NB4 (cell line): Measurements from ENCODE around the gene MPRIP.

Experiments
- DNase-seq: peaks from one replicate; pipeline ENCODE4 v3.0.0; 2010; ENCODE audit warnings: low read depth
- H3K4me3 ChIP-seq: one replicate; pipeline ENCODE4 v1.5.1; 2011; ENCODE audit warnings: mild to moderate bottlenecking, low read depth, low read length, moderate library complexity
- CTCF ChIP-seq: IDR thresholded peaks from one replicate; pipeline ENCODE4 v1.5.1; 2012; ENCODE audit warnings: low read depth, low read length
- MYC ChIP-seq: IDR thresholded peaks from 2 replicates; pipeline ENCODE4 v1.6.1; 2011; ENCODE audit warnings: low read depth, low read length
- POLR2A ChIP-seq: IDR thresholded peaks from 2 replicates; pipeline ENCODE4 v1.6.1; 2011; ENCODE audit warnings: mild to moderate bottlenecking; ENCODE audit not compliant: insufficient read length; ENCODE audit errors: extremely low read depth
- TF ChIP-seq, protein P1 (sequence below): IDR thresholded peaks from 2 replicates; pipeline ENCODE4 v1.6.1; 2011; ENCODE audit warnings: low read depth, low read length

The MPRIP gene

GRCh38 chr17:17024778-17025300 lies 17.4 kb upstream of the MPRIP start:
- TF ChIP-seq, protein P1, sequence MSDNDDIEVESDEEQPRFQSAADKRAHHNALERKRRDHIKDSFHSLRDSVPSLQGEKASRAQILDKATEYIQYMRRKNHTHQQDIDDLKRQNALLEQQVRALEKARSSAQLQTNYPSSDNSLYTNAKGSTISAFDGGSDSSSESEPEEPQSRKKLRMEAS, result no peak
- no peak for DNase-seq
- no peak overlapping the region for H3K4me3 ChIP-seq

DNA sequence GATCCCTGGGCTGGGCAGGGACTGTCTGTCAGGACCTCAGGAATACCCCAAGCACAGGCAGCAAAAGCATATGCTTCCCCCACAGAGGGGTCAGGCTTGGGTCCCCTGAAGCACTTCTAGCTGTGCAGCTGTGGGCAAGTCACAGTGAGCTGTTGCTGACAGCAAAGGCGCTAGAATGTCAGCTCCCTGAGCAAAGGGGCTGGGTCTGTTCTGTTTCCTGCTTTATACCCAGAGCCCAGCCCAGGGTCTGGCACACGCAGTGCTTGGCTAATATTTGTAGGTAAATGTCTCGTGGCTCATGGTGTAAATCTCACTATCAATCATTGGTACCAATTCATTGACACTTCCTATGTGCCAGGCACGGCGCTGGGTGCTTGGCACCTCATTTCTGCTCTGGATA lies 16.6 kb upstream of the MPRIP start:
- no peak overlapping the region for H3K4me3 ChIP-seq
- DNase-seq, result no peak
- no peak for TF ChIP-seq CTCF
- TF ChIP-seq, protein P1, result no peak
- no peak for TF ChIP-seq POLR2A
- TF ChIP-seq MYC, result no peak

DNA sequence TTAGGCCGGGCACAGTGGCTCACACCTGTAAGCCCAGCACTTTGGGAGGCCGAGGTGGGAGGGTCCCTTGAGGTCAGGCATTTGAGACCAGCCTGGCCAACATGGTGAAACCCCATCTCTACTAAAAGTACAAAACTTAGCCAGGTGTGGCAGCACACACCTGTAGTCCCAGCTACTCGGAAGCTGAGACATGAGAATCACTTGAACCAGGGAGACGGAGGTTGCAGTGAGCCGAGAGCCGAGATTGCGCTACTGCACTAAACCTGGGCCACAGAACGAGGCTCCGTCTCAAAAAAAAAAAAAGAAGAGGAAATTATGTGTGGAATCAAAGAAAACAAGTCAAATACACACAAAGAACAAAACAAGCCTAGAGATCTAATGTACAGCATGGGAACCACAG lies 16.1 kb upstream of the MPRIP start:
- H3K4me3 ChIP-seq, result no peak overlapping the region
- DNase-seq, result no peak
- TF ChIP-seq, protein P1, result no peak
- TF ChIP-seq CTCF (no peak), MYC (no peak), POLR2A (no peak)

DNA sequence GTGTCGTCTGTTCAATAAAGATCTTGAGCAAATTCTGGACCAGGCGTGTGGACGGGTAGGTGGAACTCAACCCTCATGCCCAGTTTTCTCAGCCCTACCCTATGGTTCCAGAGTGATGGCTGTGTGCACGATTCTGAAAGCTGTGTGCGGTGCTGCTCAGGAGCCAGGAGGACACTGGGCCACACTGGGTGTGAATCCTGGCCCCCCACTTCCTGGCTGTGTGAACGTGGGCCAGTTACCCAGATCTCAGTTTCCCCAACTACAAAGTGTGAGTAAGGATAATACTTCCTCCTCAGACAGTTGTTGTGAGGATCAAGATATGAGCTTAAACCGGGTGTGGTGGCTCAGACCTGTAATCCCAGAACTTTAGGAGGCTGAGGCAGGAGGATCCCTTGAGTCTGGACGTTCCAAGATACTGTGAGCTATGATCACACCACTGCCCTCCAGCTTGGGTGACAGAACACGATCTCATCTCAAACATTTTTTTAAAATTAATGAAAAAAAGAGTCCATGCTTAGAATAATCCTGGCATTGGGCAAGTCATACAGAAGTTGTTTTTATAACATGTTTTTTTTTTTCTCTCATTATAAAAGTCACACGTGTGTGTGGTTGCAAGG lies 14.7 kb upstream of the MPRIP start:
- DNase-seq, result no peak
- TF ChIP-seq, protein P1, result no peak
- TF ChIP-seq POLR2A (no peak), MYC (no peak), CTCF (no peak)
- H3K4me3 ChIP-seq, result no peak overlapping the region

DNA sequence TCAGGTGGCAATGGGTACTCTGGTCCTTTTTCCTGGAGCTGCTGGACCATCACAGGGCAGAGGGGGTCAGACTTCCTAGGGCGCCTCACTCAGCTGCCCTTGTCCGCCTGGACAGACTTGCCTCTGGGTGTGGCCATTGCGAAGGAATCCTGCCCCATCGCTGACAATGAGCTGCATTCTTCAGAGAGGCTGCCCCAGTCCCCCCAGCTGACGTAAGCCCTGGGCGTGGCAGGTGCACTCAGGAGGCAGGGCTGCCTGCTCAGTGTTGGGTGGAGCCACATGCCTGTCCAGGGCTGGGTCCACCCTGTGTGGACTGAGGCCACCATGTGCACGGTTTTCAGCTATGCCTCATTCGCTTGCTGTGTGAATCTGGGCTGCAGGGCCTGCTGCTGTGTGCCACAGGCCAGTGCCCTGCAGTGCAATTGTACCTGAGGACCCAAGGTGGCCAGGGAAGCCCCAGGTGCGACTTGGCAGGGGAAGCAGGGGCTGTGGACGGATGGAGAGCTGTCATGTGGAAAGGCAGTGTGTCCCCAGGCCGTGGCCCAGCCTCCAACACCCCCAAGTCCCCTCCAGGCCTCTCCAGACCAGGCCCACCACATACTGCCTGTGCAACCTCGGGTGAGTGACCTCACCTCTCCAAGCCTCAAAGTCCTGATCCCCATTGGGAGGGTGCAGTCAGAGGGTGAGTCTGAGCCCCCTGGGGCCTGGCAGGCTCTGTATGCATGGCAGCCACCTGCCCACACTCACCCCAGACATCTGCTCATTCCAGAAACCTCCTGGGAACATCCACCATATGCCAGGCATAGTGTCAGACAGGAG lies 14.0 kb upstream of the MPRIP start:
- no peak overlapping the region for H3K4me3 ChIP-seq
- DNase-seq, result no peak
- TF ChIP-seq MYC, result no peak
- TF ChIP-seq CTCF, result no peak
- no peak for TF ChIP-seq POLR2A
- TF ChIP-seq, protein P1, result no peak
